NCI-H2081 (cell line): ENCODE data around the gene FHL2.
"Not testable (repeated sequence)": the region's sequence is repeated elsewhere in the genome, so short reads cannot be mapped to it uniquely, and the experiment has no call there.

ENCODE experiments used
- DNase-seq, 2 experiments: peaks; one replicate each; lab custom pipeline; 2025; lab: John Stamatoyannopoulos, UW

Gene FHL2

GRCh38 chr2:105398336-105399206 is at the start of gene FHL2:
Gene FHL2 (minus strand): TSS chr2:105399051. CDS start chr2:105386516, 12,535 bp downstream.
- DNase-seq, result peak; percentile 72 to 79

- DNase-seq, result no peak
These were observed 48.6 kb upstream of the FHL2 start for GRCh38 chr2:105447476-105447875.

DNA sequence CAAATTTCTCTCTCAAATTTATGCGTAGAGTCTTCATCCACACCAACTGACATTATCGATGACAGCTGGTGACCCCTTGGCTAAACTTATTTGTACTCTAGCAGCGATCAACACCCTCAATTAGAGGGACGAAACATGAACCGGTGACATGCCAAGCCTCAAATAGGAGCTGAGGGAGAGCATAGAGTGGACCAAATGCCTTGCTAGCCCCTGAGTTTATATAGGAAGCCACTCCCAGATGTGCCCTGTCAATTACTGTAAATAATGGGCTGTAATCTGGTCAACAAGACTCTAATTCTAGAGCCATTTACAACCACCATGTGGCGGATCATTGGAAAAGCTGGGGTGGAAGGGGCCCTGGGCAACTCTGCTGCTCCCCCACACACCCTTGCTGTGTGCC is 47.6 kb upstream of the FHL2 start:
- DNase-seq, result no peak

DNA sequence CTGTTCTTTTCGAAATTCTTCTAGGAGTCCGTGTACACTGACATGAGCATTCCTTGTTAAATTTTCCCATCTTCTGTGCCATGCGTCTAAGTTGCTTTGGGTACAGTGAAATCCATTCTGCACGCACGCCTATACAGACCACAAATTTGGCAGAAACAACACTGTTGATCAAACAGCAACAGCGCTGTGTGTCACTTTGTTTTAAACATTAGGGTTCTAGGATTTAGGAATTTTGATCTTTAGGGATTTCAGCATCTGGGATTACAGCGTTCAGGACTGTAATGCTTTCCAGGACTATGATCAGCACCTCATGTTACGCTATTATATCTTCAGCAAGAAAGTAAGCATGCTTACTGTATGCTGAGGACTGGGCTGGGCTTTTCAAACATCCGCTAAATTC is 47.1 kb upstream of the FHL2 start:
- no peak for DNase-seq

GRCh38 chr2:105445498-105445897 is 46.6 kb upstream of the FHL2 start:
- DNase-seq, result no peak

GRCh38 chr2:105443617-105444598 is 45.1 kb upstream of the FHL2 start:
- DNase-seq, result no peak

- DNase-seq, result no peak
These were observed 43.9 kb upstream of the FHL2 start for GRCh38 chr2:105442721-105443120.

DNA sequence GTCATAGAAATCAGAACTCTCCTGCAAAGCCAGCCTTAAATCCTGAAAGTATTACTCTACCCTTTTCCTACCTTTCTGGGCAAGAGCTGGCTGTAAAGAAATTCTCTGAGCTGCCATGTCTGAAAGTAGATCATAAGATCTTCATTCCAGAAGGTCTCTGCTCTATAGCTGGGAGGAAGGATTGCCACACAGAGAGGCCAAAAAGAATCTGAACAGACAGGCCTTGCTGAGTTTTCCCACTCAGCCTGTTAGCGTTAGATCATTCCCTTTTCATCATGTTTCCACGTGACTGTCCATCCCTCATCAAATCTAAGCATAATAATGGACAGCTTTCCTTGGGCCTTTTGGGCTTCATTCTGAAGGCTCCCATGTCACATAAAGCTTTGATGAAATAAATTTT is 43.2 kb upstream of the FHL2 start:
- DNase-seq, result no peak

DNA sequence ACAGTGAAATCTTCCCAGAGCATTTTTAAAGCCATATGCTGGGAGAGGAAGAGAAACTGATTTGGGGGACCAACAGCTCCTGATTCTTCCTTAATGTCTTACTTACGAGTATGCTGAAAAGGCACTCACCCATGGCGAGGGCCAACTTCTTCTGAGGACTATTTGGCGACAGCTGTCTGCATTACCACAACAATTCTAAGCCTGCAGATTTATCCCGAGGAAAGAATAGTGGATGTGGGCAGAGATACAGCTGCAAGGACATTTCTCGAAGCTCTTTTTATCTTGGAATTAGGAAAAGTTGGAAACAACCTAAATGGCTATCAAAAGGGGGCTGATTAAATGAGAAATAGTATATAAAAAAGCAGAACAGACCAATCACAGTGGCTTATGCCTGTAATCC is 40.3 kb upstream of the FHL2 start:
- DNase-seq, result no peak

DNA sequence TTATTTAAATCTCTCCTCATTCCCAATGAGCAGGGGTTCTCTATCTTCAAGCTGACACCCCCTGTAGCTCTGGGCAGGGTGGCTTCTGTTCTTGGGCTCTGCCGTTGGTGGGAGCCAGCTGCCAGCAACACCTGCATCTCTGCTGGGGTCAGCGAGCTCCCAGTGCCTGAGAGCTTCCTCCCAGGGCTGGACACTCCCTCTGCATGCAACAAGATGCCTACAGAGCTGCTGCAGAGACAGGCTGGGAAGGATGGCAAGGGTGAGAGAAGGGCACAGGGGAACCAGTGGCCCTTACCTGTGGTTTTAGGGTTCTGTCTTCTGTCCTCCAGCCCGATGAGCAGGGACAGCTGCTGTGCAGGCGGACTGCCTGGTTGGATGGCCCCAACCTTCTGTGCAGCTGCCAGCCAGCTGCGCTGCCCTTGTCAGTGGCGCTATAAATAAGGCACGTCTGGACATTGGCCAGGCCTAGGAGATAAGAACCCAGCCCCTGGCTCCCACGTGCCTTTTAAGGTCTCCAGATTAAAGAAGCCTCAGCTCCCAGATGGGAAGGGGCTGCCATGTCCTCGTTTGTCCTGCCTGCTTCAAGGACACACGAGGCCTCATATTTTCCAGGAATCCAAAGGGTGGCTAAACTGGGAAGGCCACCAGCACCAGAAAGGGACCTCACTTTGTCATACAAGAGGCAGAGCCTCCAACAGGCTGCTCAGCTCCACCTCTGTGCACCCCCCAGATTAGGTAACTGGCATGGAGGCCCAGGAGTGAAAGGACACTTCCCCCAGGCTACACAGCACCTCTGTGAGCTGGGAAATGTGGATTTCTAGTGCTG is 39.5 kb upstream of the FHL2 start:
- DNase-seq, result peak in 1 of 2 experiments; percentile 64

DNA sequence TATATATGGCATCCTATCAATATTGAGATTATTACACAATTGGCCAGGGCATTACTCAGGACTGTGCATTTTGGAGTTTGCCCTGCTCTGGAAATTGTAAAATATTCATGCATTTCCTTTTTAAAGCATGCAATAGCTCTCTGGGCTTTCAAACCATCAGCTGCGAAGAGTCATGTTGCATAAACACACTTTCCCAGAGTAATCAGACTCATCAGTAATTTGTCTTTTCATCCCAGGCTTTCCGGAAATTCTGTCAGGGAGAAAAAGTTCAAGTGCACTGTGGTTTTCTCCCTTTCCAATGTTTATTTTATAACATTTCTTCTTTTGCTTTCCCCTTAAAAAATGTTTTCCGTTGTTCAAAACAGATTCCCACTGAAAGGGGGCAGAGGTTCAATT is 38.9 kb upstream of the FHL2 start:
- peak in 1 of 2 experiments; percentile 6 for DNase-seq

DNA sequence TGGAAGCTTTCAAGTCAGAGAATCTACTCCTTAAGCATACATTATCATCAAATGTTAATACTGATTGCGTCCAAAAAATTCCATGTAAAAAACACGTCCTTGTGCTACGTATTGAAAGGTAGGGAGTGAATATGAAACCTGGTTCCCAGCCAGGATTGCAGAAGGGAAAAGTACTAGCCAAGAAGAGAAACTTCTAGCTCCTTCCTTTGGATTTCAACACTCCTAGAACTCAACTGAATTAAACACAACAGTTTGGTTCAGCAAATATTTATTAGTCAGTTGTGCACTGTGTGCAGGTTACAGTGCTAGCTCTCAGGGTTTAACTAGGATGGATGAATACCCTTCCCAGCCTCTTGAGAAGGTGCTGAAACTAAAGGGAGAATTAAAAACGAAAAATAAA is 33.9 kb upstream of the FHL2 start:
- no peak for DNase-seq

GRCh38 chr2:105432044-105432399 is 33.2 kb upstream of the FHL2 start:
- peak; percentile 7 to 58 for DNase-seq

DNA sequence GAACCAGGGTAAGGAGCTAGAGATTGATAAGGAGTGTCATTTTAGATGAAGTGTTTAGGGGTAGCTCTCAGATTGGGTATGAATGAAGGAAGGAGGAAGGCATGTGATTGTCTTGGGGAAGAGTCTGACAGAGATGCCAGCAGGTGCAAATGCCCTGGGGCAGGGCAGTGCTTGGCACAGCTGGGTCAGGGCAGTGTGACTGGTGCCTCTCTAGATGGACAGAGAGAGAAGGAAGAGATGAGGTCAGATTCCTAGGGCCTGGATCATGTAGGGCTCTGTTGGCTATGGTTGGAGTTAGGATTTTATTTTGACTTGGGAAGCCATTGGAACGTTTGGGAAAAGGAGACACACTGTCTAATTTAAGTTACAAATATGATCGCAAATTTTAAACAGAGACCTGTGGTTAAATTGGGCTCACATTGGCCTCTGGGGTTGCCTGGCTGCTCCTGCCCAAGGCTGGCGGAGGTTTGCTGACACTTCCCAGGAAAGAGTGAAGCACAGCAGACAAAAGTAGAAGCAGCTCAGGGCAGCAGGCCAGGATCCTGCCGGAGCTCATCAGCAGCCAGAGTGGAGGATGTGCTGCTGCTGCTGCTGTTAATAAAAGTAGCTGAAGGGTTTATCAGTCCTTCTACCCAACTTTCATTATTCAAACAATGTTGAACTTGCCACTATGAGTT is 32.7 kb upstream of the FHL2 start:
- DNase-seq, result peak; percentile 12 to 58

DNA sequence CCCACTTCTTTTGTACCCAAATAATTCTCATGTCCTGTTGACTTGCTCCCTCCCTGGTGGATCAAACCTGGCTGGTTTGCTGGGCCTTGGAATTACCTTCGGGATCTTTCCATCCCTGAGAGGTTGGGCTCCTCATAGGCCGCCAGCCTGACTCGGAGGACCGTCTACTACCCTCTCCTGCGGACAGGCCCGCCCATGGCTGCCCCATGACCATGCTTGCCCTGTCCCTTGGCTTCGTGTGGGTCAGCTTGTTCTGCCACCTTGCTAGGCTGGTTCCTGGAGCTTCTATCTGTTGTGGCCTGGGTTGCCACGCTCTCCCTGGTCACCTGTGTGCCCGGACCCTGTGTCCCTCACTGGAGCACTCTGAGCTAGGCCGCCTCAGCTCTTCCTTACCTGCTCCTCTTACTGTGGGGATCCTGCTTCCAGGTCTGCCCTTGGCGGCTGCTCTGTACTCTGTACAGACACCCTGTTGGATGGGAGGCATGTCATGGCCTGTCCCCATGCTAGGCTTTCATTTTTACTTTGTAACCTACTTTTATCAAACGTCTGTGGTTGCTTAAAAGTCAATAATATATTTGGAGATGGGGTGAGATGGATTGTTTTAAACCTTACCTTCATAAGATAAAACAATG is 29.7 kb upstream of the FHL2 start:
- DNase-seq, result no peak

GRCh38 chr2:105427485-105427884 is 28.6 kb upstream of the FHL2 start:
- no peak for DNase-seq

- no peak for DNase-seq
These were observed 27.9 kb upstream of the FHL2 start for GRCh38 chr2:105426626-105427292.

DNA sequence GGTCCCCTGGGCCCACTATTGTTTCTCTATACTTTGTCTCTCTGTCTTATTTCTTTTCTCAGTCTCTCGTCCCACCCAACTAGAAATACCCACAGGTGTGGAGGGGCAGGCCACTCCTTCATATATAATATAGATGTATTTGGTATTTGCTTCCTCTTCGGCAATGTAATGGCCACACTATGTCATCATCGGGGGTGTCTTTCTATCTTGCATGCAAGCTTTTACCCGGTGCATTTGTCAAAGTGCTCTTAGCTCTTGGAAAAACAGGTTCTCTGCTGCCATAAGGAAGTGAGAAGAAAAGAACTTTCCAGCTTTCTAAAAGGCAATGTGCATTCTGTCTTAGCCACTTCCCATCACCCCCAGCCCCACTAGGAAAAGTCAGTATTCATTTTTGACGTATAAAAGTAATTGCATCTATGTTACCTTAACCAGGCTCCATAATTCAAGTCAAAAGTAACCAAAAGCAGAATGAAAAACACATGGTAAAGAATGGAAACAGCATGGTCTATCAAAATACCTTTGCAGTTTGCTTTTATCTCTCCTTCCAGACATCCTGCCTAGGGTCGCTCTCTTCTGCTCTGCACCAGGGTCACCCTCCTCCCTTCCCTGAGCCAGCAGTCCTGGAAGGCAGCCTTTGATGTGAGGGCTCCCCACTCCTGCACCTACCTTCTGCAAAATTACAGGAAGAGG is 27.2 kb upstream of the FHL2 start:
- no peak for DNase-seq

- DNase-seq, result not testable (repeated sequence)
These were observed 26.0 kb upstream of the FHL2 start for GRCh38 chr2:105424836-105425235.

DNA sequence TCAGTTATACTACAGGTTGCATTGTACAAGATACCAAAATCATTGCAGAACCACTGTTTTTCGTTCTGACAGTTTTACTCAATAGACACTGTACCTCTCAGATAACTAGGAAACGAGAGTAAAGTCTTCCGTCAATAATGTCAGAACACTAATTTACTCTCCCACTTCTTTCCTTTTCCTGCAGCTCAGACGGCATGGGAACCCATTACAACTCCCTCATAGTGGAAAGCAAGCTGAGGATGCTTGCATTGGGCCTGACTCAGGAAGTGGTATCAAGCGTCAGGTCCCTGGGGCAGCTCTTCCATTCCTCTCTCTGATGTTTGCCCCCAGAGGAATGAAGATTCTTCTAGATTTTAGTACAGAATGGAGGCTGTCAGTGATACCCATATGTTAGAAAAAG is 23.9 kb upstream of the FHL2 start:
- no peak for DNase-seq
